GM19468 (cell line): Measurements from ENCODE around the gene SLC8A1.

Experiments used
- ATAC-seq: cut with Tn5 transposase; IDR thresholded peaks from one replicate; pipeline ENCODE4 v1.9.1; 2021; ENCODE audit warnings: mild to moderate bottlenecking, moderate library complexity, moderate number of reproducible peaks; ENCODE audit not compliant: unreplicated experiment; ENCODE audit errors: extremely low read depth

The SLC8A1 gene

DNA sequence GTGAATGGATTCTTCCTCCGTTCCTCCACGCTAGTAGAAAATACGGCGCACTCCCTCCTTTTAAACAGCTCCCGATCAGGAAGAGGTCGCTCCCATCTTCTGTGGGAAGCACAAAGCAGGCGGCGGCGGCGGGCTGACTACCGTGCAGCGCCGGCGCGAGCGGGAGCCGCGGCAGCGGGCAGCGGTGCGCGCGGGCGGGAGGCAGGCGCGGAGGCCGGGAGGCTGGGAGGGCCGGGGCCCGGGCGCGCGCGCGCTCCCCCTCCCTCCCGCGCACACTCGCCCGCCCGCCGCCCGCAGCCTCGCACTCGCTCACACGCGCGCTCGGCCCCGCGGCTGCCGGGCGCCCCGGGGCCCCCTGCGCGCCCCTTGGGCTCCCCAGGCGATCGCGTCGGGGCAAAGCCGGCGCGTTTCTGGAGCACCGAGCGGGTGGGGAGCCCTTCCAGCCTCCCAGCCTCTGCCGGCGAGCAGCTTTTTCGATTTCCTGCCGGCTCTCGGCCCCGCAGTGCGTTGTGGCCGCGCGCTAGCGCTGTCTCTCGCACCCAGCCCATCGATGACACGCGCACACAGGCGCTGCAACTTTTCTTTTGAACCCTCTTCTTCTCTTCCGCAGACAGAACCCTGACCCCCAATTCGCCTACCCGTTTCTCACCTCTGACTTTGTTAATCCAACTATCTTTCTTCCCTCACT lies at the start of gene SLC8A1:
Gene SLC8A1 (minus strand): TSS at position 173 of the 688 bp plus-strand sequence.
- no peak for ATAC-seq

- no peak for ATAC-seq
Observed at GRCh38 chr2:40499437-40499836, 47.5 kb upstream of the SLC8A1 start.

GRCh38 chr2:40497251-40497859 lies 45.5 kb upstream of the SLC8A1 start:
- ATAC-seq: no peak

DNA sequence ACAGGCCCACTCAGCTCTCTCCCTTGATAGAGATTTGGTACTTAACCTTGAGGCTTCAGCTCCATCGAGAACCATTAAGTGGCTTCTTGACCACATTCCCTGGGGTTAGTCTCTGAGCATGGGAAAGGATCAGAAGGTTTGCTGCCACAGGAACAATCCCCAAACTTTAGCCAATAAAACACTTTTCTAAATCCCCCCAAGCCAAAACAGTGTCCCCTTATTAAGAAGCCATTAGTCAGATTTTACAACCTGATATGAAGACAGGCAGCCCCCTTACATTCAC lies 37.7 kb upstream of the SLC8A1 start:
- no peak for ATAC-seq

DNA sequence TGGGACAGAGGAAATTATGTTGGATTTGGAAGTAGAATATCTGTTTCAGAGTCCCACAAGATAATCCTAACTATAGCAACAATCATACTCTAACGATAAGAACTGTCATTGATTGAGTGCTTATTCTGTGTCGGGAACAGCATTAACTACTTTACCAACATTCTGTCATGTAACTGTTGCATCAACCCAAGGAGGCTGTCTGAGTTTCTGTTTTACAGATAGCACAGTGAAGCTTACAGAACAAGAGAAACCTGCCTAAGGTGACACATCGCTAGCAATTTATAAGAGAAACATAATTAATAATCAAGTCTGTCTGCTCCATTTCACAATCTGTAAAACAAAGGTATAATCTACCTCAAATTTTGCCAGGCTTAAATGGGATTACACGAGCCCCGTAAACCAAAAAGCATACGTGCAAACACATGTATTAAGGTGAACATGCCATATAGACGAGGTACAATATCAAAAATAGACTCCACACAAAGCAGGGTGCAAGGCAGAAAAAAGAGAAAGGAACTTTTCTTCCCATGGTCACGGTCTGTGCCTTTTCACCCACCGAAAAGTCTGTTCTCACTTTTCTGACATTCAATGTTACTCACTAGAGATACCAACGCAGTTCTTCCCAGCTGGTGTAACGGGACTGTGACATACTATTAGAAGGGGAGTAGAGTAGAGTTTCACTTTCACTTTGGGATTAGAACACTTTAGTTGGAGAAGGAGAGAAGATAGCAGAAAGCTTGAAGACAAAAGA lies 37.2 kb upstream of the SLC8A1 start:
- ATAC-seq: no peak

- no peak for ATAC-seq
Observed at GRCh38 chr2:40488101-40488601, 36.3 kb upstream of the SLC8A1 start.

DNA sequence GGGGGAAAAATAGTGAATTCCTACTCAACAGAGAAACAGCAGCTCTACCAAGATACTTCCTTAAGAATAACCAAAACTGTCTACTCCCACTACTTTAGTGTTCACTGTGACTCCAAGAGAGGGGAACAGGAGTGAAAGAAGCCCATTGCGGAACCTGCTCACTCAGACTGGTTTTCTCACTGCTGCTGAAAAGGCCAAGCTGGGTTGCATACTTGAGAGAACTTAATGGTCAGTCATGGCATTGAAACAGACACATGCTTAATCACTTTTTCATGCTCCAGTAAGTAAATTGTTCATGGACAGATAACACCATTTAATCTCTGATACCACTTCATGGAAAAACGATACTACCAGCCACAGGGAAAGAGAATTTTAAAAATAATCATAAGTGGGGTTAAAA lies 35.7 kb upstream of the SLC8A1 start:
- ATAC-seq: no peak

DNA sequence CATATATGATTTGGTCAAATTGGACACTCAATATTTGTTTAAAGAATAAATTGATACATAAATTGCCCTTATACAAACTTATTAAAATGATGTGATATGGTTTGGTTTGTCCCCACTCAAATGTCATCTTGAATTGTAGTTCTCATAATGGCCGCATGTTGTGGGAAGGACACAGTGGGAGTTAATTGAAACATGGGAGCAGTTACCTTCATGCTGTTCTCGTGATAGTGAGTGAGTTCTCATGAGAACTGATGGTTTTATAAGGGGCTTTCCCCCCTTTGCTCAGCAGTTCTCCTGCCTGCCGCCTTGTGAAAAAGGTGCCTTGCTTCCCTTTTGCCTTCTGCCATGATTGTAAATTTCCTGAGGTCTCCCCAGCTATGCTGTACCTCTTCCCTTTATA lies 34.0 kb upstream of the SLC8A1 start:
- ATAC-seq: no peak

- no peak for ATAC-seq
Observed at GRCh38 chr2:40485318-40485717, 33.4 kb upstream of the SLC8A1 start.

DNA sequence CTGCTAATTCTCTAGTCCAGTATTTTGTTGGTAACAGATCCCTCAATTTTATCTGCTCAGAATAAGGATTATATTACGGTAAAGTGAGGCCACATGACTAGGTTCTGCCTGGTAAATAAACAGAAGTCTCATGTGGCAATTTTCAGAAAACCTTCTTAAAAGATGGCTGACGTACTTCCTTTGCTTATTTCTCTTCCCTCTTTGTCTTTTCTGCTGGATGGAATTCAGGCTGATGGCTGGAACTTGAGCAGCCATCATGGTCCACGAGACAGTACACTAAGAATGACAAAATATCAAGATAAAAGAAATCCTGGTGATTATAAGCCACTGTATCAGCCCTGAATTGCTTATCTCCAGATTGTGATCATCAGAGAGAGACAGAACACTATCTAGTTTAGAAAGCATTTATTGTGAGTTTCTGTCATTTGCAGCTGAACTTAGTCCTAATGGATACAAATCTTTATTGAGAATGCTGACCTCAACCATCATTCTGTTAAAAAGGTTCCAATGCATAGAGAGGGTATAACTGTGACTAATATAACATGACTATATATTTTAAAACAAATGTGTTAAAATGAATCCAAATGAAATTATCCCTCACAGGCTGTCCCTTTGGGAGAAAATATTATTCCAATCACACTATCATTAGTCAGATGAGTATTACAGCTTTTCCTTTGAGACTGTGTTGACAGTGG lies 31.8 kb upstream of the SLC8A1 start:
- no peak for ATAC-seq

- no peak for ATAC-seq
Observed at GRCh38 chr2:40480596-40480995, 28.7 kb upstream of the SLC8A1 start.

GRCh38 chr2:40480073-40480472 lies 28.2 kb upstream of the SLC8A1 start:
- ATAC-seq: no peak

- ATAC-seq: no peak
Observed at GRCh38 chr2:40477361-40477760, 25.5 kb upstream of the SLC8A1 start.

GRCh38 chr2:40476436-40476835 lies 24.5 kb upstream of the SLC8A1 start:
- no peak for ATAC-seq

DNA sequence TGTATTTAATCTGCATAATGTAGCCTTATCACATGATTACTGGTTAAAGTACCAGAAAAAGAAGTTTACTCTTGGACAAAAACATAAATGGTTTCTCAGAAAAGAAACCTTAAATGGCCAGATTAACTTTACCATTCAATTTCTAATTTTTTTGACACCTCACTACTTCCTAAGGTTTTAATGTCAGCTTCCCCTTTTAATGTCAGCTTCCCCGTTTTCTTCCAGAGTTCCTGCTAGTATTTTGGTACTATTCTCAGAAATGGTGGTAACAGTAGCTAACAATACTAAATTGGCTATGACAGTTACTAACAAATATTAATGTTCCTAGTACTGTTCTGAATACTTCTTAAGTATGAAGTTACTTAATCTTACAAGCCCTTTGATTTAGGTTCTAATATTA lies 22.4 kb upstream of the SLC8A1 start:
- no peak for ATAC-seq

- ATAC-seq: no peak
Observed at GRCh38 chr2:40471866-40472265, 20.0 kb upstream of the SLC8A1 start.

- ATAC-seq: no peak
Observed at GRCh38 chr2:40470822-40471813, 19.2 kb upstream of the SLC8A1 start.

DNA sequence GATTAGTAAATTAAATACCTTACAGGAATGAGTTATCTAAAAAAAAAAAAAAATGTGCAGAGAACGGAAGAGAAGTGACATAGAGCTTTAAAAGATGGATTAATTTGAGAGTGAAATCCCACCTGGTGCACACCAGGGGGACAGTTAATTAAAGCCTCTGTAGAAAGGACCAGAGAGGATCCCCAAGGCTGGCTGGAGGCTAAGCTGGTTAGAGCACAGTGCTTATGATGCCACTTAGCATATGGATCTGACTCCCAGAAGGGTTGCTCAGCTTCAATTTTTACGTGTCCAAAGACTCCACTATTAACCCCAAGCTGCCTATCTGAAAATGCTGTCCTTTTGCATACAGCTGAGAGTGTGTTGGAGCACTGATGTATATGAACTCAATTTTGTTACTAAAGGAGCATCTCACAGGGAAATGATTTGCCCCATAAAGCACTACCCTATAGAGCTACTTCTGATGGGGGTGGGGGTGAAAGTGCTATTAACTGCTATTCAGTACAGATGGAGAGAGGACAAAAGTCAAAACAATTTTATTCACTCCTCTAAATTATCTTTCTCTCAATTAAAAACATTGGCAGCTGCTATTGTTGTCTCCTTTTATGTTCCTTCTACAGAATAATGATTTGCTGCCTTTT lies 15.2 kb upstream of the SLC8A1 start:
- no peak for ATAC-seq

- no peak for ATAC-seq
Observed at GRCh38 chr2:40466332-40466906, 14.5 kb upstream of the SLC8A1 start.
